ENCODE results near the gene TMLHE.
"Not testable (repeated sequence)": the region's sequence is repeated elsewhere in the genome, so short reads cannot be mapped to it uniquely, and the experiment has no call there.

DNA sequence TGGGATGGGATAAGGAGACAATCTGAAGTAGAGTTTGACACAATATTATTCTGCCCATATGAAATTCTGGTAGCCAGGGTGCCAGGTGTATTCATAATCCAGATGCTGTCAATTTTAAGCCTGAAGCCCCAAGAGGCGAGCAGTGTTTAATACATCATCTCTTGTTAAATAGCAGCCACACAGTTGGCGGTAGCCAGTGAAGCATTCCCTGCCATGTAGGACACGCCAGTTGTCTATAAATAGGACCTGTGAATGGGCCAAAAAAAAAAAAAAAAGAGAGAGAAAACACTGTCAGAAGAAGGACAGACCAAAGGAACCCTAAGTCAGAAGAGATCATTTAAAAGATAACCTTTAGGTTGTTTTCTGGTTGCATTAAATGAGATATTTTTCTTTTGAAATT is 121.3 kb downstream of the TMLHE start:
- TF ChIP-seq, protein P1, sequence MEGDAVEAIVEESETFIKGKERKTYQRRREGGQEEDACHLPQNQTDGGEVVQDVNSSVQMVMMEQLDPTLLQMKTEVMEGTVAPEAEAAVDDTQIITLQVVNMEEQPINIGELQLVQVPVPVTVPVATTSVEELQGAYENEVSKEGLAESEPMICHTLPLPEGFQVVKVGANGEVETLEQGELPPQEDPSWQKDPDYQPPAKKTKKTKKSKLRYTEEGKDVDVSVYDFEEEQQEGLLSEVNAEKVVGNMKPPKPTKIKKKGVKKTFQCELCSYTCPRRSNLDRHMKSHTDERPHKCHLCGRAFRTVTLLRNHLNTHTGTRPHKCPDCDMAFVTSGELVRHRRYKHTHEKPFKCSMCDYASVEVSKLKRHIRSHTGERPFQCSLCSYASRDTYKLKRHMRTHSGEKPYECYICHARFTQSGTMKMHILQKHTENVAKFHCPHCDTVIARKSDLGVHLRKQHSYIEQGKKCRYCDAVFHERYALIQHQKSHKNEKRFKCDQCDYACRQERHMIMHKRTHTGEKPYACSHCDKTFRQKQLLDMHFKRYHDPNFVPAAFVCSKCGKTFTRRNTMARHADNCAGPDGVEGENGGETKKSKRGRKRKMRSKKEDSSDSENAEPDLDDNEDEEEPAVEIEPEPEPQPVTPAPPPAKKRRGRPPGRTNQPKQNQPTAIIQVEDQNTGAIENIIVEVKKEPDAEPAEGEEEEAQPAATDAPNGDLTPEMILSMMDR (IDR thresholded peaks at IDR 0.05) = not testable (repeated sequence)
- not testable (repeated sequence) for TF ChIP-seq POLR2A (IDR thresholded peaks at IDR 0.05)
